B cell (primary cell): Measurements from ENCODE around the gene GASK1A. TPM values are rescaled to one million over a fixed set of nuclear protein-coding genes. Genes with fewer than 3 reads are reported as not detected.

Experiments
- ATAC-seq: fragments of 200-7000 bp; cut with Tn5 transposase; one replicate; pipeline ENCODE4 v1.10.0; 2021; ENCODE audit warnings: low read depth, mild to moderate bottlenecking, moderate number of reproducible peaks, moderate library complexity
- CTCF ChIA-PET: fragments of 350-600 bp; sonication (Branson Sonifier 250); formaldehyde crosslinking; loops from one replicate; lab custom pipeline; 2021; ENCODE audit warnings: antibody characterized with exemption, inconsistent platforms; lab: Charles Lee
- POLR2A ChIA-PET: fragments of 350-600 bp; sonication (Branson Sonifier 250); formaldehyde crosslinking; loops from one replicate; lab custom pipeline; 2021; ENCODE audit warnings: antibody characterized with exemption; lab: Charles Lee
- DNase-seq: peaks from one replicate; pipeline ENCODE4 v3.0.0; 2013
- H2AFZ ChIP-seq: 2 replicates; pipeline ENCODE4 v1.6.1; 2012; ENCODE audit warnings: mild to moderate bottlenecking, low read depth, low read length; ENCODE audit not compliant: insufficient read depth, poor library complexity, severe bottlenecking
- H3K27ac ChIP-seq, 2 donors: 1 replicate in 1 of 2; 2 replicates in 1 of 2; pipeline ENCODE4 v1.5.1; 2012 to 2013; ENCODE audit warnings: low read length in 2 of 2, mild to moderate bottlenecking in 2 of 2, moderate library complexity in 1 of 2
- H3K27me3 ChIP-seq, 4 experiments: fragments of 200-600 bp in 1 of 4; sonication (generic) in 1 of 4; replicated peaks in 1 of 4; 1 replicate in 2 of 4; 2 replicates in 2 of 4; pipeline versions ENCODE4 v1.6.1 to v1.7.0; 2013 to 2016; ENCODE audit warnings: low read length in 3 of 4, mild to moderate bottlenecking in 2 of 4, mixed read lengths in 1 of 4, moderate library complexity in 1 of 4; ENCODE audit not compliant: insufficient read depth in 4 of 4, control insufficient read depth in 3 of 4; ENCODE audit errors: control extremely low read depth in 1 of 4
- H3K36me3 ChIP-seq, 2 experiments: replicated peaks in 1 of 2; 1 replicate in 1 of 2; 2 replicates in 1 of 2; pipeline versions ENCODE4 v1.6.1 to v1.7.1; 2013; ENCODE audit warnings: low read length in 1 of 2; ENCODE audit not compliant: insufficient read depth in 2 of 2, control insufficient read depth in 1 of 2; ENCODE audit errors: control extremely low read depth in 1 of 2, extremely low read depth in 1 of 2
- H3K4me1 ChIP-seq, 2 donors: fragments of 200-600 bp in 1 of 2; sonication (generic) in 1 of 2; 1 replicate in 1 of 2; 2 replicates in 1 of 2; pipeline versions ENCODE4 v1.5.1 to v1.6.1; 2013 to 2017; ENCODE audit warnings: low read length in 2 of 2; ENCODE audit not compliant: control insufficient read depth in 2 of 2, insufficient read depth in 2 of 2
- H3K4me2 ChIP-seq: replicated peaks from 2 replicates; pipeline ENCODE3; 2012; ENCODE audit warnings: mild to moderate bottlenecking, low read depth, low read length; ENCODE audit not compliant: poor library complexity, severe bottlenecking
- H3K4me3 ChIP-seq, 5 experiments: fragments of 200-600 bp in 1 of 5; sonication (generic) in 1 of 5; 1 replicate in 3 of 5; 2 replicates in 2 of 5; pipeline versions ENCODE4 v1.5.1 to v1.7.0; 2011 to 2016; ENCODE audit warnings: low read length in 4 of 5, mild to moderate bottlenecking in 4 of 5, low read depth in 2 of 5, control low read depth in 1 of 5, moderate library complexity in 1 of 5; ENCODE audit not compliant: insufficient read depth in 1 of 5; ENCODE audit errors: control extremely low read depth in 1 of 5, extremely low read depth in 1 of 5
- H3K79me2 ChIP-seq: fragments of 200-600 bp; sonication (generic); one replicate; pipeline ENCODE4 v1.6.0; 2016; ENCODE audit warnings: low read length; ENCODE audit not compliant: control insufficient read depth, insufficient read depth
- H3K9ac ChIP-seq: fragments of 200-600 bp; sonication (generic); 2 replicates; pipeline ENCODE4 v1.6.1; 2017; ENCODE audit warnings: mild to moderate bottlenecking, low read length, moderate library complexity
- H3K9me3 ChIP-seq, 3 donors: one replicate each; pipeline versions ENCODE4 v1.6.1 to v1.7.1; 2013; ENCODE audit warnings: low read length in 2 of 3; ENCODE audit not compliant: control insufficient read depth in 2 of 3, insufficient read depth in 1 of 3; ENCODE audit errors: control extremely low read depth in 1 of 3
- H4K20me1 ChIP-seq: 2 replicates; pipeline ENCODE4 v1.6.0; 2012; ENCODE audit warnings: mild to moderate bottlenecking, low read length; ENCODE audit not compliant: insufficient read depth, control insufficient read depth, poor library complexity, severe bottlenecking
- H3K27ac Mint-ChIP-seq: one replicate; pipeline ENCODE4 v1.8.0; 2021; ENCODE audit warnings: mixed read lengths
- H3K27me3 Mint-ChIP-seq: one replicate; pipeline ENCODE4 v1.8.0; 2021; ENCODE audit warnings: mixed read lengths
- H3K4me1 Mint-ChIP-seq: one replicate; pipeline ENCODE4 v1.8.0; 2021; ENCODE audit warnings: mixed read lengths
- H3K4me3 Mint-ChIP-seq: one replicate; pipeline ENCODE4 v1.8.0; 2021; ENCODE audit warnings: mixed read lengths
- H3K9me3 Mint-ChIP-seq: one replicate; pipeline ENCODE4 v1.8.0; 2022; ENCODE audit warnings: mixed read lengths; ENCODE audit not compliant: insufficient read depth
- EZH2 ChIP-seq: IDR thresholded peaks from 2 replicates; pipeline ENCODE4 v1.6.1; 2012; ENCODE audit warnings: borderline replicate concordance, low read depth, mild to moderate bottlenecking, moderate library complexity, low read length; ENCODE audit not compliant: insufficient read depth, poor library complexity, severe bottlenecking
- WGBS: methylation state at CpG from one replicate; pipeline ENCODE4 v1.1.5; 2013; ENCODE audit warnings: missing lambda C conversion rate; ENCODE audit not compliant: insufficient coverage; 5-methylcytosine and 5-hydroxymethylcytosine counted together
- intact Hi-C: fragments of 100-400 bp; cut with micrococcal nuclease; formaldehyde crosslinking; loops from one replicate; pipeline ENCODE4 v1.10.0; 2022
- polyA plus RNA-seq: library from polyadenylated mRNA; depleted of rRNA; stranded (reverse); fragments of >200 nt; gene quantifications from 2 replicates; pipeline ENCODE4 v1.2.3, GENCODE V29; 2012
- total RNA-seq, 2 donors: library from RNA; stranded (reverse); fragments of 120-200 nt in 1 of 2; gene quantifications; 1 replicate in 1 of 2; 2 replicates in 1 of 2; pipeline versions ENCODE4 v1.2.3 to v1.2.4, GENCODE V29; 2013 to 2022
- TF ChIP-seq, protein P1 (sequence below): fragments of 200-600 bp; IDR thresholded peaks from one replicate; pipeline ENCODE4 v1.8.0; 2022; ENCODE audit warnings: antibody characterized with exemption, mild to moderate bottlenecking

GASK1A gene
- total and polyA plus RNA-seq, 2 donors (not counting 1 experiment from before 2014, with no cell fraction given), result not detected

DNA sequence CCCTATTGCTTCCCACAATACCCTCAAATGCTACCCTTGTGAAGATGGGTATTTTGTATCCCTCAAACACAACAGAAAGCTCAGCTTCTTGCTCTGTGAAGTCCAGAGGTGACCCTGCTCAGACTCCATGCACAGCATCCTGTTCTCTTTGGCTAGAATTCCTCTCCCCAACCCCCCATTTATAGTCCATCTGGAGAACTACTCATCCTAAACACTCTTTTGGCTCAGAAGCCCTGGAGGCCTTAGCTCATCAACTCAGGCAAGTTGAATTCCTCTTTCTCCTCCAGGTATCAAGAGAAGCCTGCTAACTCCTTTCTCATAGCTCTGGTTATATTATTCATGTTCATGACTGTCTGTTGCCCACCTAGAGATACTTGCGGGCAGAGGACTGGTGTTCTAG lies 18.3 kb upstream of the GASK1A start:
- no peak overlapping the region for H3K9ac ChIP-seq

DNA sequence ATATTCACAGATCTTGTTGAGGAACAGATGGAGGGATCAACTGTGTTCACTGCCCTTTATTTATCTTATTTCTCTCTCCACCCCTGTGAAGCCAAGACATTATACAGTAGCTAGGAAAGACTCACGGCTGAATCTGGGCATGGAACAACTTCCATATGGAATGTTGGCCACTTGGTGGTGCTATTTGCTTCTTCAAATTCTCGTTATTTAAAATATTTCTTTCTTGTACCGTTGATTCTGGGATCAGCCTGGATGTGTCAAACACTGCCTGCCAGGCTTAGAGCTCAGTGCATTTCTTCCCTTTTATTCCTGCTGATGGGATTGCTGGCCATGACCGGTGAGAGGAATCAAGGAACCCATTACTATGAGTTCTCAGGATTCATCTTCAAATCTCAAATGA lies 17.5 kb upstream of the GASK1A start:
- ChIA-PET CTCF (interaction anchor here (0.5 to 3.3 kb wide), 12 partner anchors 67 to 1237 kb away, joined by 3 to 36 read pairs (median 3); no protein-coding TSS in a partner anchor), POLR2A (no interaction called here)
- no peaks in the 10 kb centered on the region for H3K4me1 ChIP-seq
- H3K9me3 ChIP-seq, result peaks cover 0 to 1% (median 0%) of the 10 kb centered on the region in 3 donors
- no peak overlapping the region for H3K4me2 ChIP-seq
- ATAC-seq (no peak), DNase-seq (peak; percentile 18)
- no peaks in the 10 kb centered on the region for H3K79me2 ChIP-seq
- no peaks in the 10 kb centered on the region for H3K4me1 Mint-ChIP-seq
- no peaks in the 10 kb centered on the region for H3K36me3 ChIP-seq
- TF ChIP-seq, protein P1, sequence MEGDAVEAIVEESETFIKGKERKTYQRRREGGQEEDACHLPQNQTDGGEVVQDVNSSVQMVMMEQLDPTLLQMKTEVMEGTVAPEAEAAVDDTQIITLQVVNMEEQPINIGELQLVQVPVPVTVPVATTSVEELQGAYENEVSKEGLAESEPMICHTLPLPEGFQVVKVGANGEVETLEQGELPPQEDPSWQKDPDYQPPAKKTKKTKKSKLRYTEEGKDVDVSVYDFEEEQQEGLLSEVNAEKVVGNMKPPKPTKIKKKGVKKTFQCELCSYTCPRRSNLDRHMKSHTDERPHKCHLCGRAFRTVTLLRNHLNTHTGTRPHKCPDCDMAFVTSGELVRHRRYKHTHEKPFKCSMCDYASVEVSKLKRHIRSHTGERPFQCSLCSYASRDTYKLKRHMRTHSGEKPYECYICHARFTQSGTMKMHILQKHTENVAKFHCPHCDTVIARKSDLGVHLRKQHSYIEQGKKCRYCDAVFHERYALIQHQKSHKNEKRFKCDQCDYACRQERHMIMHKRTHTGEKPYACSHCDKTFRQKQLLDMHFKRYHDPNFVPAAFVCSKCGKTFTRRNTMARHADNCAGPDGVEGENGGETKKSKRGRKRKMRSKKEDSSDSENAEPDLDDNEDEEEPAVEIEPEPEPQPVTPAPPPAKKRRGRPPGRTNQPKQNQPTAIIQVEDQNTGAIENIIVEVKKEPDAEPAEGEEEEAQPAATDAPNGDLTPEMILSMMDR, result peak; percentile 39
- TF ChIP-seq EZH2, result no peak
- H3K4me3 ChIP-seq, result no peak overlapping the region
- H3K4me3 Mint-ChIP-seq, result no peak overlapping the region
- peaks cover 28% of the 10 kb centered on the region for H3K27me3 Mint-ChIP-seq
- H4K20me1 ChIP-seq, result no peaks in the 10 kb centered on the region
- H3K27me3 ChIP-seq, result no peaks in the 10 kb centered on the region
- no peak overlapping the region for H2AFZ ChIP-seq
- intact Hi-C loops, result loop anchor here (5.0 kb wide), 1 partner anchor 1236 kb away; no protein-coding TSS in a partner anchor
- no peak overlapping the region for H3K27ac ChIP-seq
- no peak overlapping the region for H3K9ac ChIP-seq
- 0% methylated on average over 1 of the region's 4 CpGs for WGBS
- no peak overlapping the region for H3K27ac Mint-ChIP-seq
- no peaks in the 10 kb centered on the region for H3K9me3 Mint-ChIP-seq

More for the DNA sequence above, 18.3 kb upstream of the GASK1A start:
- ChIA-PET CTCF (interaction anchor here (1.2 to 3.3 kb wide), 4 partner anchors 336 to 542 kb away, joined by 3 to 36 read pairs (median 13); no protein-coding TSS in a partner anchor), POLR2A (no interaction called here)
- Histone ChIP-seq H3K4me1 (no peaks in the 10 kb centered on the region), H2AFZ (no peak overlapping the region), H3K27ac (no peak overlapping the region), H3K4me3 (no peak overlapping the region), H3K4me2 (no peak overlapping the region), H3K36me3 (no peaks in the 10 kb centered on the region), H4K20me1 (no peaks in the 10 kb centered on the region), H3K27me3 (no peaks in the 10 kb centered on the region), H3K79me2 (no peaks in the 10 kb centered on the region), H3K9me3 (peaks cover 0 to 1% (median 0%) of the 10 kb centered on the region in 3 donors)
- H3K4me3 Mint-ChIP-seq, result no peak overlapping the region
- H3K27me3 Mint-ChIP-seq, result peaks cover 25% of the 10 kb centered on the region
- DNase-seq, result no peak
- WGBS, result no CpG with 5 or more reads among the region's 1 CpG
- no peaks in the 10 kb centered on the region for H3K9me3 Mint-ChIP-seq
- ATAC-seq, result no peak
- intact Hi-C loops, result loop anchor here (5.0 kb wide), 1 partner anchor 1237 kb away; no protein-coding TSS in a partner anchor
- H3K27ac Mint-ChIP-seq, result no peak overlapping the region
- no peaks in the 10 kb centered on the region for H3K4me1 Mint-ChIP-seq
- TF ChIP-seq EZH2, result no peak
- TF ChIP-seq, protein P1, result no peak
